Pancreas (tissue), 10 donors: ENCODE measurements around the gene SLC39A3. TPM values are rescaled to one million over a fixed set of nuclear protein-coding genes. Genes with fewer than 3 reads are reported as not detected.

Experiments used
- ATAC-seq, 4 donors: fragments of 200-7000 bp; cut with Tn5 transposase; one replicate each; pipeline versions ENCODE4 v1.8.0 to v1.9.1; 2020; ENCODE audit warnings: mild to moderate bottlenecking in 4 of 4, moderate library complexity in 4 of 4
- DNase-seq, 6 donors: peaks; one replicate each; pipeline ENCODE4 v3.0.0-alpha.2; 2020
- FAIRE-seq: peaks from 2 replicates; lab custom pipeline; 2012; peaks lifted over from hg19 to GRCh38; lab: Jason Lieb, UNC
- H3K27ac ChIP-seq, 4 donors: fragments of 200-600 bp; sonication (generic); 1 replicate in 3 of 4; 2 replicates in 1 of 4; pipeline versions ENCODE4 v1.5.0 to v1.8.0; 2020
- H3K27me3 ChIP-seq, 4 donors: fragments of 200-600 bp; one replicate each; pipeline ENCODE4 v1.8.0; 2021
- H3K36me3 ChIP-seq, 3 donors: fragments of 200-600 bp; sonication (generic) in 1 of 3; one replicate each; pipeline versions ENCODE4 v1.5.0 to v1.8.0; 2020 to 2021
- H3K4me1 ChIP-seq, 3 donors: fragments of 200-600 bp; one replicate each; pipeline ENCODE4 v1.8.0; 2021
- H3K4me3 ChIP-seq, 4 donors: fragments of 200-600 bp; sonication (generic) in 2 of 4; one replicate each; pipeline versions ENCODE4 v1.5.0 to v1.8.0; 2020 to 2021
- H3K9me3 ChIP-seq, 4 donors: fragments of 200-600 bp; one replicate each; pipeline ENCODE4 v1.8.0; 2021
- WGBS, 2 donors: extraction: QIAGEN DNeasy Blood & Tissue Kit; methylation state at CpG; one replicate each; pipeline ENCODE4 v1.1.7; 2013; 5-methylcytosine and 5-hydroxymethylcytosine counted together
- intact Hi-C, 3 donors: fragments of 100-400 bp; cut with DNase I; formaldehyde crosslinking; loops; one replicate each; pipeline versions ENCODE4 v1.11.1 to v1.14.2; 2022
- polyA plus RNA-seq, 2 donors: library from polyadenylated mRNA; stranded (reverse); fragments of 200-250 nt; gene quantifications; one replicate each; pipeline ENCODE4 v1.2.3, GENCODE V29; 2013
- total RNA-seq, 6 donors: library from RNA; stranded (reverse); fragmentation: NEBNext Ultra II Directional in 4 of 6; extraction: Animal tissue kit (Norgen Biotek cat#: 25700) in 4 of 6; gene quantifications; one replicate each; pipeline versions ENCODE4 v1.2.1 to v1.2.4, GENCODE V29; 2021 to 2023
- TF ChIP-seq, protein P1 (sequence below), 4 donors: fragments of 200-600 bp; sonication (generic) in 3 of 4; IDR thresholded peaks; one replicate each; pipeline versions ENCODE4 v1.5.0 to v1.8.0; 2021; ENCODE audit warnings: antibody characterized with exemption in 4 of 4
- donor health status: healthy with polysubstance abuse.
- donor health status: DM: no; HTN: no; CAD: no; lungs with moderate emphysema.
- donor health status: DM: no; HTN: no; CAD: no.
- donor health status: control.
- donor health status: control.
- donor health status: Bipolar disorder and iron deficiency.
- donor health status: DM: yes; HTN: yes; CAD: no.
- donor health status: DM: no; HTN: no; CAD: no.
- donor health status: DM: no; HTN: no; CAD: no.
- donor health status: DM: yes; HTN: yes; CAD: no.

SLC39A3 gene
- total and polyA plus RNA-seq, 8 donors: 8.7 to 25.6 (median 13.0) TPM

DNA sequence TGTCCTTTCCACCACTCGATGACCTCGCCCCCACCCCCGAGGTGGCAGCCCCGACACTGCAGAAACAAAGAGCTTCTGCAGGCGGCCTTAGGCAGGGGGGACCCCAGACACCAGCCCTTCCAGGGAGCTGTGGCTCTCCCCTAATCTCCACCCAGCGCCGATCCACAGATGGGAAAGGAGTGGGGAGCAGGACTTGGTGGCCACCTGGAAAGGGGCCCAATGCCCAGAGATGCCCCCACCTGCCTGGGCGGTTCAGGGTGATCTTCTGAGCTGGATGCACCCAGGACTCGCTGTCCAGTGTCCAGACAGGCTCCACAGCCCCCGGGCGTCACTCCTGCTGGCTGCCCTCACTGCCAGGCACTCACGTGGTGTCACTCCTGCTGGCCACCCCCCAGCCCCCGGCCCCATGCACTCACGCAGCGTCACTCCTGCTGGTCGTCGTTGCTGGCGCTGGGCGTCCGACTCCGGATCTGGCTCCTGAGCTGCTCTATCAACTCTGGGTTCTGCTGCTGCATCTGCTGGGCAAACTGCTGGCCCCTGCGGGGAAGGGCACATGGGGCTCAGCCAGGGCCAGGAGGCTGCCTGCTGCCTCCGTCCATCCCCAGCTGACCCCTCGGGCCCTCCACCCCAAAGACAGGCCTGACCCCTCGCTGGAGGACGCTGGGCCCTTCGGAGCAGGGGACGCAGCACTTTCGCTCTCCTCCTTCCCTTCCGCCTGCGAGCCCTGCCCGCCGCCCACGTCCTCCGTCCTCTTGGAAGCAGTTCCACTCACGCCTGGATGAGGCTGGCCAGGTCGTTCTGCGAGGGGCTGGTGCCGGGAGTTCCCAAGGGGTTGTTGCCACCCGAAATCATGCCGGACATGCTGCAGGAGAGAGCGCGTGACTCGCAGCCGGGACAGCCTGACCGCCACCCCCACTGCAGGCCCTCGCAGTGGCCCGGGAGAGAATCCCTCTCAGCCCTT lies 17.4 kb upstream of the SLC39A3 start:
- FAIRE-seq (no peak), ATAC-seq (no peak), DNase-seq (no peak)
- no peaks in the 10 kb centered on the region for H3K27me3 ChIP-seq
- TF ChIP-seq, protein P1, sequence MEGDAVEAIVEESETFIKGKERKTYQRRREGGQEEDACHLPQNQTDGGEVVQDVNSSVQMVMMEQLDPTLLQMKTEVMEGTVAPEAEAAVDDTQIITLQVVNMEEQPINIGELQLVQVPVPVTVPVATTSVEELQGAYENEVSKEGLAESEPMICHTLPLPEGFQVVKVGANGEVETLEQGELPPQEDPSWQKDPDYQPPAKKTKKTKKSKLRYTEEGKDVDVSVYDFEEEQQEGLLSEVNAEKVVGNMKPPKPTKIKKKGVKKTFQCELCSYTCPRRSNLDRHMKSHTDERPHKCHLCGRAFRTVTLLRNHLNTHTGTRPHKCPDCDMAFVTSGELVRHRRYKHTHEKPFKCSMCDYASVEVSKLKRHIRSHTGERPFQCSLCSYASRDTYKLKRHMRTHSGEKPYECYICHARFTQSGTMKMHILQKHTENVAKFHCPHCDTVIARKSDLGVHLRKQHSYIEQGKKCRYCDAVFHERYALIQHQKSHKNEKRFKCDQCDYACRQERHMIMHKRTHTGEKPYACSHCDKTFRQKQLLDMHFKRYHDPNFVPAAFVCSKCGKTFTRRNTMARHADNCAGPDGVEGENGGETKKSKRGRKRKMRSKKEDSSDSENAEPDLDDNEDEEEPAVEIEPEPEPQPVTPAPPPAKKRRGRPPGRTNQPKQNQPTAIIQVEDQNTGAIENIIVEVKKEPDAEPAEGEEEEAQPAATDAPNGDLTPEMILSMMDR (IDR thresholded peaks at IDR 0.05): no peak
- no peak overlapping the region for H3K4me3 ChIP-seq
- H3K9me3 ChIP-seq: no peaks in the 10 kb centered on the region
- no peaks in the 10 kb centered on the region for H3K4me1 ChIP-seq
- intact Hi-C loops: loop anchor here in 1 of 3 donors (10.0 kb wide), 1 partner anchor 112 kb away; no protein-coding TSS in a partner anchor
- WGBS, 2 donors: 93 to 94% methylated on average over 46 to 48 of the region's 48 CpGs
- no peak overlapping the region for H3K27ac ChIP-seq
- H3K36me3 ChIP-seq: peaks cover 0 to 27% (median 9%) of the 10 kb centered on the region in 3 donors

DNA sequence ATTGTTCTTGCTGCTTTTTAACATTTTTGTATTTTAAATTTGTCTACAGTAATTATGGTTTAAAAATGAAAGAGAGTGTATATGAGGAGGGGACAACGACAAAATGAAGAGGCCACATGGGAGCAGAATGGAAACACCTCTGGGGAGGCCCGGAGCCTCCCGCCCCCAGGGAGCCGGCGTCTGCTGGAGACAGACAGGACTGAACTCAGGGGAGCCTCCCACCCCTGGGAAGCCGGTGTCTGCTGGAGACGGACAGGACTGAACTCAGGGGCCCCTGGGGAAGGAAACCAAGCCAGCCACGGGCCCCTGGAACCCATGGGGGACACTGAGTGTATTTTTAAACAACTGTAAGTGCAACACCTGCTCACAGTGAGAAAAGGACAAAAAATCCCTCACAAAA lies 16.7 kb upstream of the SLC39A3 start:
- no peak for DNase-seq
- intact Hi-C loops: loop anchor here in 1 of 3 donors (10.0 kb wide), 1 partner anchor 112 kb away; no protein-coding TSS in a partner anchor
- no peak for FAIRE-seq
- H3K27me3 ChIP-seq: no peaks in the 10 kb centered on the region
- H3K36me3 ChIP-seq: peaks cover 0 to 25% (median 5%) of the 10 kb centered on the region in 3 donors
- H3K9me3 ChIP-seq: no peaks in the 10 kb centered on the region
- H3K4me1 ChIP-seq: no peaks in the 10 kb centered on the region
- no peak for ATAC-seq
- TF ChIP-seq, protein P1 (IDR thresholded peaks at IDR 0.05): no peak
- WGBS, 2 donors: 89 to 90% methylated on average over 8 of the region's 8 CpGs
- no peak overlapping the region for H3K27ac ChIP-seq
- no peak overlapping the region for H3K4me3 ChIP-seq

- 91 to 92% methylated on average over 16 of the region's 16 CpGs for WGBS, 2 donors
- H3K4me3 ChIP-seq: no peak overlapping the region
- H3K4me1 ChIP-seq: no peaks in the 10 kb centered on the region
- no peak for ATAC-seq
- peaks cover 0 to 18% (median 5%) of the 10 kb centered on the region in 3 donors for H3K36me3 ChIP-seq
- no peak for FAIRE-seq
- H3K27ac ChIP-seq: no peak overlapping the region
- DNase-seq: no peak
- TF ChIP-seq, protein P1 (IDR thresholded peaks at IDR 0.05): no peak
- intact Hi-C loops: loop anchor here in 1 of 3 donors (10.0 kb wide), 1 partner anchor 111 kb away; no protein-coding TSS in a partner anchor
- H3K27me3 ChIP-seq: no peaks in the 10 kb centered on the region
- H3K9me3 ChIP-seq: no peaks in the 10 kb centered on the region
These were observed 16.0 kb upstream of the SLC39A3 start for GRCh38 chr19:2755811-2756210.

GRCh38 chr19:2755448-2755705 lies 15.6 kb upstream of the SLC39A3 start:
- H3K36me3 ChIP-seq: peaks cover 0 to 14% (median 5%) of the 10 kb centered on the region in 3 donors
- H3K4me3 ChIP-seq: no peak overlapping the region
- TF ChIP-seq, protein P1 (IDR thresholded peaks at IDR 0.05): no peak
- H3K4me1 ChIP-seq: no peaks in the 10 kb centered on the region
- ATAC-seq (no peak), DNase-seq (no peak), FAIRE-seq (no peak)
- no peaks in the 10 kb centered on the region for H3K27me3 ChIP-seq
- 93 to 97% methylated on average over 16 of the region's 16 CpGs for WGBS, 2 donors
- H3K9me3 ChIP-seq: no peaks in the 10 kb centered on the region
- no peak overlapping the region for H3K27ac ChIP-seq
- intact Hi-C loops: loop anchor here in 1 of 3 donors (10.0 kb wide), 1 partner anchor 111 kb away; no protein-coding TSS in a partner anchor
